ENCODE data around the gene TXNRD1.
"Not testable (repeated sequence)": the region's sequence is repeated elsewhere in the genome, so short reads cannot be mapped to it uniquely, and the experiment has no call there.

TXNRD1 gene

DNA sequence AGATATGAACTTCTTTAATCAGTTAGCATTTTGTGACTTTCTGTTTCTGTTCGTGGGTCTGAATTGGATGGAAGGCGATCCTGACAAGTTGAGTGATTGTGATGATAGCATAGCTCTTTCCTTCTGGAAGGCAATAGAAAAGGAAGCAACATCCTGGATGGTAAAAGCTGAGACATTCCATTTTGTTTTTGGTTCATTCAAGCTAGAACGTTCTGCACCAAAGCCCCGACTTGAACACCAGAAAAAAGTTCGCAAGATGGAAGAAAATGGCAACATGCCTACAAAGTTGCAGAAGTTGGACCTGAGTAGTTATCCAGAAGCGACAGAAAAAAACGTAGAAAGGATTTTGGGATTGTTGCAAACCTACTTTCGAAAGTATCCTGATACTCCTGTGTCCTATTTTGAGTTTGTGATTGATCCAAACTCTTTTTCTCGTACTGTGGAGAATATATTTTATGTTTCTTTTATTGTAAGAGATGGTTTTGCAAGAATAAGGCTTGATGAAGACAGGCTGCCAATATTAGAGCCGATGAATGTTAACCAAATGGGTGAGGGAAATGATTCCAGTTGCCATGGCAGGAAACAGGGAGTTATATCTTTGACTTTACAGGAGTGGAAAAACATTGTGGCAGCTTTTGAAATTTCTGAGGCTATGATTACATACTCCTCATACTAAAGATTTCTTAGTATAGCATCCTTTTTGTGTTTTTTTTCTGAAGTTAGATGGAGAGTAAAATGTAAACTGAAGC, 88.9 kb downstream of the TXNRD1 start:
- DNase-seq (ENCODE audit: low spot score) = no peak

DNA sequence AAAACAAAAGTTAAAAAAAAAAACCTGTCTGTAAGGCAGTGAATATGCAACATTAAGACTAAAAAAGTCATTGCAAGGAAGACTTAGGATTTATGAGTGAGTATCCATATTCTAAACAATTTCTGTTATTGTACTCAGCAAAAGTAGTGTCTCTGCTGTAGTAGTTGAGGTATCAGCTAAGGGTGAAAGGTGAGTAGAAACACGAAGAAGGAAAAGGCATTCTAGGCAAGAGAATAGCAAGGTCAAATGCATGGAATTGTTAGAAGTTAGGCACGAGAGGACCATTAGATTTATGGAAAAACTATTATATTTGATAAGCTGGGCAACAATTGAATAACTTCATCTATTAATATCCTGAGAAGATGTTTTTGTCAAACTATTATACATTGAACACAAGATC, 89.8 kb downstream of the TXNRD1 start:
- no peak for DNase-seq (ENCODE audit: low spot score)

DNA sequence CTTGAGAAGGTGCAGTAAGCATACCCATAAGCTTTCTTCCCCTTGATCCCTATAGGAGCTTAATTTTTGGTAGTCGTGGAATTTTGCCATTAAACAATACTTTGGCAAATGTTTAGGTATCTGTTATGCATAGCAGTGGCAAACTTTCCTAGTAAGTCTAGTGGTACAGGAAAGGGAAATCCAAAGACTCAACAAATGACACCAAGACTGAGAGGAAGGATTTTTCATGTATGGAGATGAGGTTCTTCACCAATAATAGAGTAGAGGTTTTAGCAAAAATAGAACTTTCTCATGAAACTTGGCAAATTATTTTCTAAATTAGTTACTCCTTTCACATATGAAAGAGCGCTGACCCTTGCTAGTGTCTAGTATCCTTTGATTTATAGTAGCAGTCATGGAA, 90.8 kb downstream of the TXNRD1 start:
- no peak for DNase-seq (ENCODE audit: low spot score)

DNA sequence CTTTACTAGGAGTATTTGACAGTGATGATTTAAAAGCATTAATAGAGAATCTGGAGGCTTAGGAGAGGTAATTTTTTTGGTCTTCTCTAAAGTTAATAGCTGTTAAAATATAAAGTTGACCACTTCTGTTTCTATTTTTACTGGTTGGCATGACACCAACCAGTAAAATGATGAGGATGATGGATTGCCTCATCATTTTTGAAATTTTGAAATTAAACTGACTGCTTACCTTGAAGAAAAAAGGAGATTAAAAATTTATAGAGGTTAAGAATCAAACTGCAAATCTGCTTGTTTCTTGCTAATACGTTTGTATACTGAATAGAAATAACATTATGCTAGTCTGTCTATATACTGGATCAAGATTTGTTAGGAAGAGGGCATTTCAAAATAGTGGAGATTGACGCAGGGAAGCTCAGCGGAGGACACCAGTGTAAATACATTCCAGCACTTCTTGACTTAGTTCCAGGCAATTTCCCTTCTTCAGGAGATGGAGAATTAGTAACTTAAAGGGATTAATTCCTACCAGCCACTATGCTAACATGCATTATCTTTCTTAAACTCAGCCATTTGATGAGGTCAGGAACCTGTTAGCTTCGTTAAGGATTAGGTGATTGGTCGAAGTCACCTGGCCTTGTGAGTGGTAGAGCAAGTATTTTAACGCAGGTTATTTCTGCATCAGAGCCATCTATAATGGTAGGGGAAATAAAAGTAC, 91.5 kb downstream of the TXNRD1 start:
- DNase-seq (ENCODE audit: low spot score) = no peak

DNA sequence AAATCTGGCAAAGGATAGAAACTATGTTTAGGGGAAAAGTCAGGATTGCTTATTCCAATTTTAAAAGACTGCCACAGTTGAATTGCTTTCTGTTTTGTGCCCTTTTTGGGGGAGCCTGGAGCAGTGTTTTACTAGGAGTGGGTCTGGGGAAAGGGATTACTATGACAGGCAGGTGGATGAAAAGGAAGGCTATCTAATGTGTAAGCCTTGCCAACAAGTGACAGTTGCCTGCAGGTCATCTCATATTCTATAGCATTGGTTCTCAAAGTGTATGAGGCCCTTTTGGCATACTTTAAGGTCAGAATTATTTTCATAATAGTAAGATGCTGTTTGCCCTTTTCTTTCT, 92.0 kb downstream of the TXNRD1 start:
- DNase-seq (ENCODE audit: low spot score) = no peak

DNA sequence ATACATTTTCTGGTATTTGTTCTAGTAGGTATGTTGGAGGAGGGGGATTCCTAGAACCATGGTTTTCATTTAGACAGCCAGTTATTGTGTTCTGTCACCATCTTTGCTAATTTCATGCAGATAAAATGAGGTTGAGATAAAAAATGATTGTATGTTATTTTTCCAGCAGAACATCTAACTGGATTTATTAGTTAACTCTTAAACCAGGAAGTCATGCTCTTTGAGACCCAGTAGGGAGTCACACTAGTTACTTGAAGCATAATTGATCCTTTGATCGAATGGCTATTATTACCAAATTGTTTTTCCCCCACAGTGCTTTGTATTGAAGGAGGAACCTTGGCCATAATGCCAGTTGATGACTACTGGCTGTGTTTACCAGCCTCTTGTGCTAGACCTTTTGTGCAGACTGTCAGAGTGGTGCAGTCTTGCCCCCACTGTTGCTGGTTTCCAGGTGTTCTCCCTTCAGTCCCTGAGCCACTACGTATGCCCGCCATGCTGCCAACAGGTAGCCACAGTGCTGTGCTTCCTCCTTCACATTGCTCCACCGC, 93.9 kb downstream of the TXNRD1 start:
- DNase-seq (ENCODE audit: low spot score) = no peak

DNA sequence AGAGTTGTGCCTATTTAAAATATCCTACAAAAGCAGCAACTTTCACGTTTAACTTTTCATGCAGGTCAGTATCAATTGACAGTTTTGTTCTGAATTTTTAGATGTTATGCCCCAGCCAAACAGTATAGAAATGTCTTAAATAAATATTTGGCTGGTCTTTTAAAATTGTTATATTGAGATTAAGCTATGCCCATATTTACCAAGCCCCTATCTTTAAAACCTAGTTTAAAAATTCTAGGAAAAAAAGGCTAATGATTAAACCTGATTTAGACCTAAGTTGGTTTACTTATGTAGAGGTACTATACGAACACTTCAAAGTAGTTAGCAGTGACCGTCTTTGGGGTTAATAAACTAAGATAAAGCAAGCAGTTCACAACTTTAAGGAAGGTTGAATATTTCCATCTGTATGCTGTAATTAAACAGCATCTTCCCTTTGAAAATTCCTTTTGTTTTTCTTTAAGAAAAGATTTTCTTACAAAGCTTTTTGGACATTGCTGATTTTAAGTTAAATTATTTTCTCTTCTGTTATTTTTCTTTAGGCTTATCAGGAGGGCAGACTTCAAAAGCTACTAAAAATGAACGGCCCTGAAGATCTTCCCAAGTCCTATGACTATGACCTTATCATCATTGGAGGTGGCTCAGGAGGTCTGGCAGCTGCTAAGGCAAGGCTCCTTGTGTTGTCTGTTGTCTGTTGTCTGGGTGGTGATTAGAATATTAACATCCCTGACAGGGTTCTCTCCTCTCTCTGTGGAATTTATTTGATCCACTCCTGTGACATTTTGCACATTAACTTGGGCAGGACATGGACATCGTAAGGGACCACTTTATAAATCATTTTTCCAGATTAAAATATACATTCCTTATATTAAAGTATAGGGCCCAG, 95.4 kb downstream of the TXNRD1 start:
- DNase-seq (ENCODE audit: low spot score) = no peak

DNA sequence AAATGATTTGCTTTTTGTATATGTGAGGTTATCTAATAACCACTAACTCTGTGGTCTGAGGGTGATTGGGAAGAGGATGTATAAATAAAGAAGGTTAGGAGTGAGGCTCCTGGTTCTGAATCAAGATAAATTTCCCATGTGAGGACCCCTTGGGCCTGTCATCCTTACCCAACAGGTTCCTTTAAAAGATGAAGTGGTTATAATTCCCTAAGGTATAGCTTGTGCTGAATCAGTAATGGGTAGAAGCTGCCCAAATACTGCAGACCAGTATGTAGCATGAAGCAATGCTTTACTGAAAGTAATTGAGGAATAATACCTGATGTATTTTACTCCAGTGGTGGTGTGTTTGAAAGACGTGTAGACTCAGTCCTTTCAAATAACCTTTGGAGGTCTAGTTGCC, 96.6 kb downstream of the TXNRD1 start:
- no peak for DNase-seq (ENCODE audit: low spot score)

DNA sequence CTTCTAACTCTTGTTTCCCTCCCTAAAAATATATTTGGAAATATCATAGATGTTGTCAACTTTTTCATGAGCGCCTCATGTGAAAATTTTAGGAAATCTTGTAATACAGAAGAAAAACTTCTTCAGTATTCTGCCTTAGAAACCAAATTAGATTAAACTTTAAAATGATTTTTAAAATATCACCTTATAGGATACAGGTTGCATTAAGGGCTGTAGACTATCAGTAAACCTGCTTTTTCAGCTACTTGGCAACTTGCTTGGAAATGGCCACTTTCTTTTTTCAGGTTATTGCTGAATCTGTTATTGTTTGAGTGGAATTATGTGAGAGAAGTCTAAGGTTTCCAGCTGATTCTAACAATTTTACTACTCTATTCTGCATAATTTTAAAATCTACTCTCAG, 97.1 kb downstream of the TXNRD1 start:
- no peak for DNase-seq (ENCODE audit: low spot score)

DNA sequence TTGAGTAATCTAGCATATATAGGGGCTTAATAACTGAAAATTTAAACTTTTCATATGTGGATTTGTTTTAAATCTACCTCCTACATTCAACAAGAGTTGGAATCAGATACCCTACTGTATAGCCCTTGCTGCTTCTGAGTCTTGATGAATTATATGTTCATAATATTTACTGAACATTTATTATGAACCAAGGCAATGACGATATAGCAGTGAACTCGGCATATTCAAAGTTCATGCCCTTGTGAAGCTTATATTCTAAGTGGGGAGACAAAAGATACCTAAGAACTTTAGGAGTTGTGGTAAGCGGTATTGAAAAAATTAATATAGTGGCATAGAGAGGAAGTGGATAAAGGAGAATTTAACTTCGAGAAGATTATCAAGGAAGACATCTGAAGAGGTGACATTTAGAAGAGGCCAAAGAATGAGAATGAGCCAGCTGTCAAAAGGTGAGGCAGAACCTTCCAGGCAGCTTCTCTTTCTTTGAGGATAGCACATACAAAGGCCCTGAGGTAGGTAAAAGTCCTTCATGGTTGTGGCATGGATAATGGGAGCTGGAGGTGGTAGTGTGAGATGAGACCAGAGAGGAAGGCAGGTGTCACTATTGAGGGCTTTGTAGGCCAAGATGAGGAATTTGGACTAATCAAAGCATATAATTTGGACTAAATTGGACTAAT, 98.1 kb downstream of the TXNRD1 start:
- DNase-seq (ENCODE audit: low spot score) = no peak

DNA sequence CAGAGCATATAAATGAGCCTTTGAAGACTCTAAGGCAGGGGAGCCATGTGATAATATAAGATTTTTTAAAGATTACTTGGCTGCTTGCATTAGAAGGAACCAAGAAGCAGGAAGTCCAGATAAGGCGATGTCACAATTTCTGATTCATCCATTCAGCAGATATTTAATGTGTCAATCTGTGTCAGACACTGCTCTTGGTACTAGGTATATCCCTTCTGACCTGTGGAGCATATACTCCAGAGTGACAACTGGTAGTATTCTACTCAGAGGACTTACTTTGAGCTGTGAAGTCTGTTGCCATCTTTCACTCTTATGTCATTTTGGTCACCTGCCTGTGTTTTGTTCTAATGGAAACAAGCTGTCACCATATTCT, 98.6 kb downstream of the TXNRD1 start:
- no peak for DNase-seq (ENCODE audit: low spot score)

DNA sequence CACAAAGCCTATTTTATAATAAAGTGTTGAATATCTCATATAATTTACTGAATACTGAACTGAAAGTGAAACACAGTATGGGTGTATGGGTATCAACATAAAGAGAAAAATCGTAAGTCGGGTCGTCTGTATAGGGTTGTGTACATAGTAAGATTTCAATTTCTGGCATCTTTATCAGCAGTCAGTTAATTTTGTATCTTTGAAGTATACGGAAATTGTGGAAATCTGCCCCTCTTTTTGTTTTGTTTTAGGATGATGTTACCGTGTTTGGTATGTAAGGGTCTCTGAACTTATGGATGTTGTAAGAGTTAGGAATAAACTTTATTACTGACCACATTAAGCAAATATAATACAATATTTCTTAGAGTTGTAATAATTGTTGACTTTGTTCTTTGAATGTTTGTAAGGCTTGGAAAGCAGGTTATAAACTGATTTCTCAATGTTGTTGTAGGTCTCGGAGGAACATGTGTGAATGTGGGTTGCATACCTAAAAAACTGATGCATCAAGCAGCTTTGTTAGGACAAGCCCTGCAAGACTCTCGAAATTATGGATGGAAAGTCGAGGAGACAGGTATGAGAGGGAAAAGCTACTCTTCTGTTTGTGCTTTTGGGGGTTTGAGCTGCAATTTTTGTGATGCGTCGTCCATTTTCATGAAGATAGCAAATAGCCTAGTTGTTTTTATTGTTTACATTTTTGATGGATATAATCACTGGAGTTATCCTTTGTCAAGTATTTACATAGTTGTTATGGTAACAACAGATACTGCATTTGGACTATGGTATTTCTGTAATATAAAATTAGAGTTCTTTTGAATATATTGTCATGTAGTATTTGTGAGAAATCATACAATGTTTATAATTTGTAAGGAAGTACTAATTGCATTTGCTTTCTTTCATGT, 100.0 kb downstream of the TXNRD1 start:
- DNase-seq (ENCODE audit: low spot score) = no peak

DNA sequence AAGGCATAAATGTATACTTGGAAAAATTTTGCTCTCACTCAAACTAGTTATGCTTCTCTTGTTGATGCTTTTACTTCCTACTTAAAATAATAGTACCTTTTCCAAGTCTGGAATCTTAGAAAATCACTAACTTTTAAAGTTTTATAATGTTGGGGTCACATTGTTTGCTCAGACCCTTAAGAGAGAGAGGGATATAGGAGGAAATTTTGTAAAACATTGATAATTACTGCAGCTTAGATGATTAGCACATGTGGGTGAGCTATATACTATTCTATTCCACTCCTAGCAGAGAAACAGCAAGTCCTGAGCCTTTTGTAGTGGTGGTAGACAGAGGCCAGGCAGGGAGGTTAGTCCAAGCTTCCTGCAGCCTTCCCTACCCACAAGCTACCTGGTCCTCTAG, 101.4 kb downstream of the TXNRD1 start:
- DNase-seq (ENCODE audit: low spot score) = no peak

DNA sequence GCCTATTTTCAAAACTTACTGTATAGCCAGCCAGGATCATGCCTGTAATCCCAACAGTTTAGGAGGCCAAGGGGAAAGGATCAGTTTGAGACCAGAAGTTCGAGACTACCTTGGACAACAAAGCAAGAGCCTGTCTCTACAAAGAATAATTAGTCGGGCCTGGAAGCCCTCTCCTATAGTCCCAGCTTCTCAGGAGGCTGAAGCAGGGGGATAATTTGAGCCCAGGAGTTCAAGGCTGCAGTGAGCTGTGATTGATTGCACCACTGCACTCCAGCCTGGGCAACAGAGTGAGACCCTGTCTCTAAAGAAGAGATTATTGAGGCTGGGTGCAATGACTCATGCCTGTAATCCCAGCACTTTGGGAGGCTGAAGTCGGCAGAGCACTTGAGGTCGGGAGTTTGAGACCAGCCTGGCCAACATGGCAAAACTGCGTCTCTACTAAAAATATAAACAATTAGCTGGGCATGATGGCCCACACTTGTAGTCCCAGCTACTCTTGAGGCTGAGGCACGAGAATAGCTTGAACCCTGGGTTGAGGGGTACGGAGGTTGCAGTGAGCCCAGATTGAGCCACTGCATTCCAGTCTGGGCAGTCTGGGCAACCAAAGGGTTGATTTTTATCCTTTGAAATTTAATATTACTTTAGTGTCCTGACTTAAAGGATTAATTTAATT, 102.1 kb downstream of the TXNRD1 start:
- DNase-seq (ENCODE audit: low spot score) = no peak

DNA sequence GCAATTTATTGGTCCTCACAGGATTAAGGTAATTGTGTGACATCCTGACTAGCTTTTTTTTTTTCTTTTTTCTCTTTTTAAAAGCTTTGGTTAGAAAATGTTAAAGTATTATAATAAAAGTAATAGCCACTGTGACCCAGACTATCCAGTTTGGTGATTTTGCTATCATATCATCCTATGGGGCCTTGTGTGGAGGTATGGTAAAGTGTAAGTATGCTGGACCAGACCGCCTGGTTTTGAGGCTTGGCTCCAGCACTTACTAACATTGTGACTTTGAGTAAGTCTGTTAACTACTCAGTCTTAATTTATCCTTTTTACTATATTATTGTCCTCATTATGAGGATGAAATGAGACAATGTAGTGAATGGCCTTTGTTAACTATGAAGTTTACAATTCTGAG, 103.4 kb downstream of the TXNRD1 start:
- no peak for DNase-seq (ENCODE audit: low spot score)

DNA sequence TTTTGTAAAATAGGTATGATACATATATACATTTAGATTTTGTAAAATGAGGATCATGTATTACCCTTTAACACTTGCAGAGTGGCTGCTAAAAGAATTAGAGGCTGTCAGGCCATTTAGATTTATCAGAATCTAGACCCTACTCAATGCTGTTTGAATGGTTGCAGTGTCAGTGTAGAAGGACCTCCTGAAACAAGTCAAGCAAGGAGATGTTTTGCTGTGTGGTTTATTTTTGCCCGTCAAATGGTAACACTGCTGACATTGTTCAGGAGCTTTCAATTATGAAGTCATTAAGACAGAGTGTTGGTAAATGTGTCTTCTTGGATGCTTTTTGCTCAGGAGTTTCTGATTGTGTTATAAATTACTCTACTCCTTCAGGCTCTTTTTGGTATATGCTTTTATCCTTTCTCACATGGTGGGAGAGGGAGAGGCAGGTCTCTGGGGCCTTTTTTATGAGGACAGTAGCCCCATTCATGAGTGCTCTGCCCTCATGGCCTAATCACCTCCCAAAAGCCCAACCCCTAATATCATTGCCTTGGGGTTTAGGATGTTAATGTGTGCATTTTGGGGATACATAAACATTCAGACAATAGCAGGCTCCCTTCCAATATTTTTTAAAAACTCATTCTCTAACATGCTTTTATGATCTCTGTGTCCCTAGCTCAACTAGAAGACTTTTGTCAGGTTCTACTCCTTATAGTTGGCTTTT, 104.5 kb downstream of the TXNRD1 start:
- DNase-seq (ENCODE audit: low spot score) = no peak

DNA sequence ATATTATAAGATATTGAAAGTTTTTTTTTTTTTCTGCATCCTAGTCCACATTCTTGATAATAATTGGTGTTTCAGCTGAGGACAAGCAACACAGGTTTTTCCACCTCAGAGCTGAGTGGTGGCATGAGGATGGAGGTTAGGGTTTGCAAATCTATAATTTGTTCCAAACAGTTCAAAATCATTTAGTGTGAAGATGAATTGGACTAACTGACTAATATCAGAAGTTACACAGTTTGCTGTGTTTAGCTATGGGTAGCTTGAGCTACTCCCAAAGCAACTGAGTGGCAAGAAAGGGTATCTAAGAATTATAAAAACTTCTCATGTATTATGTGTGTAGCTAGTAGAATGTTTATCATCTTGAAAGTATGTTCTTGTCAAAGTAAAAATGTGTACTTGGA, 105.0 kb downstream of the TXNRD1 start:
- no peak for DNase-seq (ENCODE audit: low spot score)

DNA sequence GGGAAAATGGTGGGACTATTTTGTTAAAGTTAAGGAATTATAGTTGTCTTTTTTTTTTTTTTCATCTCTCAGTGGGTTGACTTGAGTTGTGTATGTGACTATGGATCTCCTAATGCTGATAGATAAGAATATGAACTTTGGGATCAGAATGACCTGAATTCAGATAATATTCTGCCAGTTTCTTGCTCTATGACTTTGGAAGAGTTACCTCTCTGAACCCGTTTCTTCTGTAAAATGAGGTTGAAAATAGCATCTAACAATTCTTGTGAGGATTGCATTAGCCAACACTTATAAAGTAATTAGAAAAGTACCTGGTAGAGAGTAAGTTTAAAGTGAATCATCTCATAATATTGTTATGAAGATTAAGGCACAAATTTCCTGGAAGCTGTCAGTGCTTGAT, 106.4 kb downstream of the TXNRD1 start:
- no peak for DNase-seq (ENCODE audit: low spot score)

DNA sequence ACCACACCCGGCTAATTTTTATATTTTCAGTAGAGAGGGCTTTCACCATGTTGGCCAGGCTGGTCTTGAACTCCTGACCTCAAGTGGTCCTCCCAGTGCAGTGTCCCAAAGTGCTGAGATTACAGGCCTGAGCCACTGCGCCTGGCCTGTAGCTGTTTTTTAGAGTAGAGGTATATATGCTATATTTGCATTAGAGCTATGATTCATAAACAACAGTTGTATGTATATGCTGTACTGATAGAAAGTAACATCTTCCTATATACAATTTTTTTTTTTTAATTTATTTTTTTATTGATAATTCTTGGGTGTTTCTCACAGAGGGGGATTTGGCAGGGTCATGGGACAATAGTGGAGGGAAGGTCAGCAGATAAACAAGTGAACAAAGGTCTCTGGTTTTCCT, 107.0 kb downstream of the TXNRD1 start:
- not testable (repeated sequence) for DNase-seq (ENCODE audit: low spot score)

DNA sequence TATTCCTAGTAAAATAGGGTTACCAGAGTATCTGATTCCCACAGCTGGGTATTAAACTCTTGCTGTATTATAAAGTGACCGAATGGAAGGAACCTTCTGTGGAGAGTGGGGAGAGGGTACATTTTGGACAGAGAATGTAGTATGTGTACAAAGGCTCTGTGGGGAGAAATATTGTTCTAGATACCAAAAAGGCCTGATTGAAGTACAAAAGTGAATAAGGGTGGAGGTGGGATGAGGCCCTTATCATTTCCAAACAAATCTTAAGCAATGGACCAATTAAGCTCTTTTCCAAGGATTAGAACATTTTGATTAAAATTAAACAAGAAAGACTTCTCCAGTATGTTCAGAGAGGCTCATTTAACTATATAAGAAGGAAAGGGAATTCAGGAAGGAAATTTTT, 108.3 kb downstream of the TXNRD1 start:
- DNase-seq (ENCODE audit: low spot score) = no peak

Data from NAMALWA (cell line).